Activated naive CD4-positive, alpha-beta T cell treated with anti-CD3 and anti-CD28 coated beads, Interleukin-2, amount 10 ng/mL, durations not matched to agents 5 hours and 36 hours (primary cell): Measurements from ENCODE around the gene GABBR1. TPM values are rescaled to one million over a fixed set of nuclear protein-coding genes. Genes with fewer than 3 reads are reported as not detected.

Experiments used
- total RNA-seq, 2 experiments: library from RNA; stranded (reverse); gene quantifications; one replicate each; pipeline ENCODE4 v1.2.3, GENCODE V29; 2021

GABBR1 gene
- total RNA-seq = 10 to 100 TPM; 29.8 to 39.4 TPM

GRCh38 chr6:29632789-29633533 lies at the start of gene GABBR1:
TSS of gene GABBR1 (minus strand) at chr6:29633183. CDS start at chr6:29632385, 798 bp downstream.

DNA sequence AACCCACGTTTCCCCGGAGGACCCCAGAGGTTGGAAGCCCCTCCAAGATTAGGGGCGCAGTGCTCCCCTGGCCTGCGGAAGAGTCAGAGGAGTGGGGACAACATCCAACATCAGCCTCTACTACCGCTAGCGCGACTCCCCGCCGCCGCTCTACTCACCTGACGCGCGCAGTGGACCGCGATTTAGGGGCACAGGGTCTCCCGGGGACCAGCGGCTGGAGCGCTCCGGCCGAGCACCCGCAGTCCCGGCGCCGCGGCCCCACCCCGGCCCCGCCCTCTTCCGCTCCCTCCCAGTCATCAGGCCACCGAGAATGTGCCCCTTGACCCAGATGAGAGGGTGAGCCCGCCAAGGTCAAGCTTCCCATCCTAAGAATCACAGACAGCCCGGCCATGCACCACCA lies 47.9 kb upstream of the GABBR1 start, which contains the start of gene ZFP57:
ZFP57 (minus strand) TSS at position 249 of the 400 bp plus-strand sequence. CDS start 4,149 bp downstream, outside the sequence.

GRCh38 chr6:29656798-29657197 lies 23.8 kb upstream of the GABBR1 start, which contains the start of gene MOG:
TSS of gene MOG (plus strand) at chr6:29657092. CDS start at chr6:29657210, 118 bp downstream.

GRCh38 chr6:29584821-29585220 lies 48.2 kb downstream of the GABBR1 start, which contains the start of gene OR2H2:
TSS of gene OR2H2 (plus strand) at chr6:29585121. CDS start at chr6:29587945, 2,824 bp downstream.

GRCh38 chr6:29559524-29560287 lies 73.3 kb downstream of the GABBR1 start, which contains the start of gene UBD:
TSS of gene UBD (minus strand) at chr6:29559732. CDS start at chr6:29559701, 31 bp downstream.

Other genes starting within 250 kb of the GABBR1 start
- not detected for gene OR12D2, start 237.6 kb downstream of the GABBR1 start, total RNA-seq
- gene OR12D1, start 218.3 kb downstream of the GABBR1 start, total RNA-seq = not detected
- gene OR10C1, start 193.9 kb downstream of the GABBR1 start, total RNA-seq = not detected
- not detected for gene OR11A1, start 176.1 kb downstream of the GABBR1 start, total RNA-seq
- not detected for gene OR2H1, start 176.0 kb downstream of the GABBR1 start, total RNA-seq
- not detected for gene MAS1L, start 145.2 kb downstream of the GABBR1 start, total RNA-seq
- under 1 TPM; 0.65 to 0.68 TPM for gene UBD, start 73.5 kb downstream of the GABBR1 start, total RNA-seq
- not detected for gene OR2H2, start 48.1 kb downstream of the GABBR1 start, total RNA-seq
- not detected for gene MOG, start 23.9 kb upstream of the GABBR1 start, total RNA-seq
- gene ZFP57, start 48.0 kb upstream of the GABBR1 start, total RNA-seq = not detected
- 100 to 1,000 TPM; 312 to 332 TPM for gene HLA-F, start 90.3 kb upstream of the GABBR1 start, total RNA-seq
- gene HLA-G, start 194.6 kb upstream of the GABBR1 start, total RNA-seq = under 1 TPM; 0.14 to 0.15 TPM